Endothelial cell of umbilical vein (primary cell): Measurements from ENCODE around the gene LBHD2. TPM values are rescaled to one million over a fixed set of nuclear protein-coding genes. Genes with fewer than 3 reads are reported as not detected.

Experiments
- BruUV-seq: library from RNA; stranded (reverse); fragments of 400-500 nt; replicated peaks from 2 replicates; lab custom pipeline; 2021; lab: Mats Ljungman, UMichigan
- CTCF ChIA-PET: fragments of 300-600, 350-600 bp; sonication (Branson Sonifier 250); formaldehyde crosslinking; loops from one replicate; lab custom pipeline; 2021; ENCODE audit warnings: antibody characterized with exemption, inconsistent platforms; lab: Charles Lee
- POLR2A ChIA-PET: fragments of 300-600, 350-600 bp; sonication (Branson Sonifier 250); formaldehyde crosslinking; loops from one replicate; lab custom pipeline; 2021; ENCODE audit warnings: antibody characterized with exemption, inconsistent platforms; lab: Charles Lee
- DNase-seq: peaks from one replicate; pipeline ENCODE4 v3.0.0-alpha.2; 2011; ENCODE audit warnings: low read depth, low spot score
- FAIRE-seq: peaks from 2 replicates; lab custom pipeline; 2011; peaks lifted over from hg19 to GRCh38; lab: Jason Lieb, UNC
- H2AFZ ChIP-seq: 2 replicates; pipeline ENCODE4 v1.6.0; 2012; ENCODE audit warnings: low read depth, low read length, control low read depth, inconsistent platforms
- H3K27ac ChIP-seq: 2 replicates; pipeline ENCODE4 v1.5.1; 2011; ENCODE audit warnings: low read depth, mild to moderate bottlenecking, control low read depth, low read length, moderate library complexity; ENCODE audit not compliant: insufficient read depth
- H3K27me3 ChIP-seq, 2 experiments: 2 replicates each; pipeline versions ENCODE4 v1.6.0 to v1.6.1; 2011; ENCODE audit warnings: low read length in 2 of 2, mixed read lengths in 1 of 2; ENCODE audit not compliant: control insufficient read depth in 2 of 2, insufficient read depth in 2 of 2
- H3K36me3 ChIP-seq, 2 experiments: 2 replicates in 1 of 2; 3 replicates in 1 of 2; pipeline ENCODE4 v1.5.1; 2011; ENCODE audit warnings: low read length in 2 of 2, mild to moderate bottlenecking in 1 of 2, moderate library complexity in 1 of 2; ENCODE audit not compliant: control insufficient read depth in 2 of 2, insufficient read depth in 2 of 2; ENCODE audit errors: extremely low read depth in 1 of 2
- H3K4me1 ChIP-seq: 3 replicates; pipeline ENCODE4 v1.5.1; 2011; ENCODE audit warnings: mild to moderate bottlenecking, low read length; ENCODE audit not compliant: control insufficient read depth, insufficient read depth; ENCODE audit errors: extremely low read depth
- H3K4me2 ChIP-seq: 2 replicates; pipeline ENCODE4 v1.6.1; 2011; ENCODE audit warnings: low read length, control low read depth, mixed read lengths; ENCODE audit not compliant: insufficient read depth
- H3K4me3 ChIP-seq, 3 experiments: fragments of 200-600 bp in 1 of 3; sonication (generic), shearing (Covaris generic) in 1 of 3; replicated peaks in 1 of 3; 2 replicates each; pipeline ENCODE4 v1.5.1; 2011 to 2016; ENCODE audit warnings: control low read depth in 3 of 3, low read length in 3 of 3, mild to moderate bottlenecking in 2 of 3, inconsistent platforms in 1 of 3, low read depth in 1 of 3, moderate library complexity in 1 of 3; ENCODE audit not compliant: insufficient read depth in 1 of 3
- H3K79me2 ChIP-seq: 2 replicates; pipeline ENCODE4 v1.6.0; 2012; ENCODE audit warnings: low read length, inconsistent platforms; ENCODE audit not compliant: control insufficient read depth, insufficient read depth
- H3K9ac ChIP-seq: replicated peaks from 2 replicates; pipeline ENCODE3; 2011; ENCODE audit warnings: low read length, control low read depth; ENCODE audit not compliant: insufficient read depth; ENCODE audit errors: extremely low read depth
- H3K9me1 ChIP-seq: replicated peaks from 3 replicates; pipeline ENCODE4 v1.6.0; 2011; ENCODE audit warnings: mild to moderate bottlenecking, low read length; ENCODE audit not compliant: control insufficient read depth, insufficient read depth; ENCODE audit errors: extremely low read depth
- H3K9me3 ChIP-seq: replicated peaks from 2 replicates; pipeline ENCODE4 v1.5.1; 2012; ENCODE audit warnings: low read length, inconsistent platforms; ENCODE audit not compliant: control insufficient read depth, insufficient read depth
- H4K20me1 ChIP-seq: replicated peaks from 2 replicates; pipeline ENCODE3; 2011; ENCODE audit warnings: mild to moderate bottlenecking, low read length; ENCODE audit not compliant: control insufficient read depth, insufficient read depth; ENCODE audit errors: extremely low read depth
- CTCF ChIP-seq, 2 donors: IDR thresholded peaks; 1 replicate in 1 of 2; 2 replicates in 1 of 2; pipeline ENCODE4 v1.5.1; 2011; ENCODE audit warnings: low read length in 2 of 2, mild to moderate bottlenecking in 2 of 2, moderate library complexity in 2 of 2, control low read depth in 1 of 2, inconsistent platforms in 1 of 2, low read depth in 1 of 2; ENCODE audit not compliant: insufficient read depth in 1 of 2; ENCODE audit errors: extremely low read depth in 1 of 2
- EZH2 ChIP-seq: IDR thresholded peaks from 2 replicates; pipeline ENCODE4 v1.6.1; 2012; ENCODE audit warnings: borderline replicate concordance, low read depth, mild to moderate bottlenecking, moderate library complexity, low read length, inconsistent platforms; ENCODE audit not compliant: severe bottlenecking
- JUN ChIP-seq: IDR thresholded peaks from 2 replicates; pipeline ENCODE4 v1.6.1; 2011; ENCODE audit warnings: borderline replicate concordance, low read depth; ENCODE audit not compliant: insufficient read length, insufficient read depth
- MYC ChIP-seq: IDR thresholded peaks from one replicate; pipeline ENCODE4 v1.6.1; 2011; ENCODE audit warnings: mild to moderate bottlenecking, low read depth, low read length
- POLR2AphosphoS5 ChIP-seq: IDR thresholded peaks from 2 replicates; pipeline ENCODE4 v1.6.1; 2012; ENCODE audit warnings: low read depth, mild to moderate bottlenecking, control low read depth, low read length, moderate library complexity; ENCODE audit not compliant: insufficient read depth
- dilution Hi-C: fragments of 300-500 bp; cut with MboI; formaldehyde crosslinking; loops from one replicate; pipeline ENCODE4 v1.15.0; 2019; ENCODE audit warnings: low sequenced_read_pairs; ENCODE audit not compliant: extremely low pct_ligation_motif_present
- intact Hi-C: fragments of 100-400 bp; cut with micrococcal nuclease; formaldehyde crosslinking; loops from one replicate; pipeline ENCODE4 v1.10.0; 2022
- polyA plus RNA-seq, 4 experiments: library from polyadenylated mRNA; depleted of rRNA in 3 of 4; stranded (reverse) in 3 of 4; unstranded in 1 of 4; fragments of >200 nt; gene quantifications; 2 replicates each; pipeline versions ENCODE4 v1.2.1 to v1.2.3, GENCODE V29; 2011 to 2012; ENCODE audit warnings: missing spikeins in 1 of 4
- total RNA-seq: library from RNA; stranded (reverse); gene quantifications from 2 replicates; pipeline ENCODE4 v1.2.3, GENCODE V29; 2021

Gene LBHD2
- total and polyA plus RNA-seq, 2 donors (not counting 3 experiments of a cell fraction or from before 2014, with no cell fraction given) = not detected

GRCh38 chr14:103078860-103079587 is 5.0 kb upstream of the LBHD2 start:
- no peaks in the 10 kb centered on the region for H3K9me1 ChIP-seq
- H4K20me1 ChIP-seq = no peaks in the 10 kb centered on the region
- H3K9me3 ChIP-seq = no peaks in the 10 kb centered on the region
- peaks cover under 1 to 2% of the 10 kb centered on the region in 2 experiments for H3K27me3 ChIP-seq
- H3K27ac ChIP-seq = no peak overlapping the region
- no peak overlapping the region for H3K4me3 ChIP-seq
- FAIRE-seq = no peak
- no peaks in the 10 kb centered on the region for H3K79me2 ChIP-seq
- H3K4me1 ChIP-seq = peaks cover 8% of the 10 kb centered on the region
- H2AFZ ChIP-seq = no peak overlapping the region
- no peak for DNase-seq
- no peak overlapping the region for H3K9ac ChIP-seq
- ChIA-PET POLR2A (interaction anchor here (0.7 kb wide), 1 partner anchor 212 kb away, joined by 10 read pairs; no protein-coding TSS in a partner anchor), CTCF (interaction anchor here (0.6 to 3.1 kb wide), 16 partner anchors 8 to 886 kb away, joined by 3 to 12 read pairs (median 4); no protein-coding TSS in a partner anchor)
- dilution Hi-C loops = no loop called here
- H3K4me2 ChIP-seq = no peak overlapping the region
- no TSS peak for BruUV-seq
- no peaks in the 10 kb centered on the region for H3K36me3 ChIP-seq
- TF ChIP-seq EZH2 (no peak), MYC (no peak), JUN (no peak), CTCF (IDR thresholded peaks at IDR 0.05; ENCODE audit: extremely low read depth in 1 of 2, insufficient read depth in 1 of 2, low read depth in 1 of 2, low read length in 2 of 2) (no peak), POLR2AphosphoS5 (no peak)
- intact Hi-C loops = loop anchor here (1.0 kb wide), 2 partner anchors 106 to 214 kb away; no protein-coding TSS in a partner anchor
